Activated B cell treated with CpG ODN at 0.5 μM for 24 hours (primary cell): ENCODE data around the gene MCTS1. TPM values are rescaled to one million over a fixed set of nuclear protein-coding genes. Genes with fewer than 3 reads are reported as not detected.
"Not testable (repeated sequence)": the region's sequence is repeated elsewhere in the genome, so short reads cannot be mapped to it uniquely, and the experiment has no call there.

ENCODE experiments used
- ATAC-seq: fragments of 200-7000 bp; cut with Tn5 transposase; one replicate; pipeline ENCODE4 v1.10.0; 2021; ENCODE audit warnings: low read depth, mild to moderate bottlenecking, moderate library complexity
- CTCF ChIA-PET: fragments of 350-600 bp; sonication (Branson Sonifier 250); formaldehyde crosslinking; loops from one replicate; lab custom pipeline; 2021; ENCODE audit warnings: antibody characterized with exemption; lab: Charles Lee
- POLR2A ChIA-PET: fragments of 350-600 bp; sonication (Branson Sonifier 250); formaldehyde crosslinking; loops from one replicate; lab custom pipeline; 2021; ENCODE audit warnings: antibody characterized with exemption; lab: Charles Lee
- DNase-seq: peaks from one replicate; pipeline ENCODE4 v3.0.0; 2022
- H3K27ac Mint-ChIP-seq: one replicate; pipeline ENCODE4 v1.8.0; 2020; ENCODE audit warnings: mixed read lengths
- H3K27me3 Mint-ChIP-seq: one replicate; pipeline ENCODE4 v1.8.0; 2021; ENCODE audit warnings: mixed read lengths
- H3K36me3 Mint-ChIP-seq: one replicate; pipeline ENCODE4 v1.8.0; 2021; ENCODE audit warnings: low read depth, mixed read lengths
- H3K4me1 Mint-ChIP-seq: one replicate; pipeline ENCODE4 v1.8.0; 2021; ENCODE audit warnings: mixed read lengths
- H3K4me3 Mint-ChIP-seq: one replicate; pipeline ENCODE4 v1.8.0; 2020; ENCODE audit warnings: mild to moderate bottlenecking, mixed read lengths
- H3K9me3 Mint-ChIP-seq: one replicate; pipeline ENCODE4 v1.8.0; 2020; ENCODE audit warnings: mixed read lengths
- intact Hi-C: fragments of 100-400 bp; cut with micrococcal nuclease; formaldehyde crosslinking; loops from one replicate; pipeline ENCODE4 v1.15.1; 2024
- total RNA-seq: library from RNA; stranded (reverse); gene quantifications from 2 replicates; pipeline ENCODE4 v1.2.3, GENCODE V29; 2022
- TF ChIP-seq, protein P1 (sequence below): fragments of 200-600 bp; IDR thresholded peaks from one replicate; pipeline ENCODE4 v1.8.0; 2022; ENCODE audit warnings: antibody characterized with exemption, mild to moderate bottlenecking

The MCTS1 gene
- total RNA-seq, 1 donor from 2014 or later: 45.1 TPM

DNA sequence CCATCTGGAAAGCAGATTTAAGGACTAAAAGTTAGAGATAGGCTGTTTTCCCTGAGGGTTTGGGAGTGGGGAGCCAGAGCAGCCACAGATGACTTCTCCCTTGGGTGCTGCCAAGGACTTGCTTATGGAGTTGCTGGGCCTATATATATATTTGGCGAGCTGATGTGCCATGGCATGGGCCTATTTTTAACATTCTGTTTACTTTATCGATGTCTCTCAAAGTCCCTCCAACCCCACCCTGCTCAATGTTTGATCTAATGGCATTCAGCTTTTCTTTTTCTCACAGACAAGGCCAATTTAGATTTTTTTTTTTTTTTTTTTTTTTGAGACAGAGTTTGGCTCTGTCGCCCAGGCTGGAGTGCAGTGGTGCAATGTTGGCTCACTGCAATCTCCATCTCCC lies 37.1 kb upstream of the MCTS1 start:
- H3K4me3 Mint-ChIP-seq: no peak overlapping the region
- POLR2A ChIA-PET: interaction anchor here (0.7 kb wide), 1 partner anchor 37 kb away, joined by 8 read pairs; the partner anchor contains the start of gene MCTS1
- TF ChIP-seq, protein P1, sequence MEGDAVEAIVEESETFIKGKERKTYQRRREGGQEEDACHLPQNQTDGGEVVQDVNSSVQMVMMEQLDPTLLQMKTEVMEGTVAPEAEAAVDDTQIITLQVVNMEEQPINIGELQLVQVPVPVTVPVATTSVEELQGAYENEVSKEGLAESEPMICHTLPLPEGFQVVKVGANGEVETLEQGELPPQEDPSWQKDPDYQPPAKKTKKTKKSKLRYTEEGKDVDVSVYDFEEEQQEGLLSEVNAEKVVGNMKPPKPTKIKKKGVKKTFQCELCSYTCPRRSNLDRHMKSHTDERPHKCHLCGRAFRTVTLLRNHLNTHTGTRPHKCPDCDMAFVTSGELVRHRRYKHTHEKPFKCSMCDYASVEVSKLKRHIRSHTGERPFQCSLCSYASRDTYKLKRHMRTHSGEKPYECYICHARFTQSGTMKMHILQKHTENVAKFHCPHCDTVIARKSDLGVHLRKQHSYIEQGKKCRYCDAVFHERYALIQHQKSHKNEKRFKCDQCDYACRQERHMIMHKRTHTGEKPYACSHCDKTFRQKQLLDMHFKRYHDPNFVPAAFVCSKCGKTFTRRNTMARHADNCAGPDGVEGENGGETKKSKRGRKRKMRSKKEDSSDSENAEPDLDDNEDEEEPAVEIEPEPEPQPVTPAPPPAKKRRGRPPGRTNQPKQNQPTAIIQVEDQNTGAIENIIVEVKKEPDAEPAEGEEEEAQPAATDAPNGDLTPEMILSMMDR: no peak
- H3K36me3 Mint-ChIP-seq: no peaks in the 10 kb centered on the region
- H3K27me3 Mint-ChIP-seq: no peaks in the 10 kb centered on the region
- CTCF ChIA-PET: no interaction called here
- no peaks in the 10 kb centered on the region for H3K9me3 Mint-ChIP-seq
- H3K4me1 Mint-ChIP-seq: peaks cover 9% of the 10 kb centered on the region
- H3K27ac Mint-ChIP-seq: no peak overlapping the region
- ATAC-seq (no peak), DNase-seq (no peak)
- intact Hi-C loops: no loop called here

DNA sequence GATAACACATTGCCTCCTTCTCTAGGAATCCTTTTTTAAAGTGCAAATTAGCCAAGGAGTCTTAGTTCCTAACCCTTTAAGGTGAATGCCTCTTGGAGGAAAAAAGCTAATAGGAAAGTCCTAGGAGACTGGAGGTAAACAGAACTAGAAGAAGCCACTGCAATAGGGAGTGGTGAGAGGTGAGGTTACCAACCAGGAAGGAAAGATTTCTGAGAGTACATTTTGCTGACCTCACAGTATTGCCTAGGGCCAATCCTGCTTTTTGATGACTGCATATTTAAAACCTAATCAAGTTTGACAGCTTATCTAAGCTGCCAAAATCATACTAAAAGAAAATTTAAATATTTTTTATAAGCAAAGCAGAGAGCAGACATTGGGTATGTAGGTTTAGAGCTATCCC lies 35.9 kb upstream of the MCTS1 start:
- ATAC-seq (no peak), DNase-seq (no peak)
- POLR2A ChIA-PET: no interaction called here
- intact Hi-C loops: no loop called here
- H3K9me3 Mint-ChIP-seq: no peaks in the 10 kb centered on the region
- H3K27ac Mint-ChIP-seq: no peak overlapping the region
- no peaks in the 10 kb centered on the region for H3K27me3 Mint-ChIP-seq
- CTCF ChIA-PET: no interaction called here
- TF ChIP-seq, protein P1: no peak
- H3K4me1 Mint-ChIP-seq: no peaks in the 10 kb centered on the region
- no peak overlapping the region for H3K4me3 Mint-ChIP-seq
- H3K36me3 Mint-ChIP-seq: no peaks in the 10 kb centered on the region

DNA sequence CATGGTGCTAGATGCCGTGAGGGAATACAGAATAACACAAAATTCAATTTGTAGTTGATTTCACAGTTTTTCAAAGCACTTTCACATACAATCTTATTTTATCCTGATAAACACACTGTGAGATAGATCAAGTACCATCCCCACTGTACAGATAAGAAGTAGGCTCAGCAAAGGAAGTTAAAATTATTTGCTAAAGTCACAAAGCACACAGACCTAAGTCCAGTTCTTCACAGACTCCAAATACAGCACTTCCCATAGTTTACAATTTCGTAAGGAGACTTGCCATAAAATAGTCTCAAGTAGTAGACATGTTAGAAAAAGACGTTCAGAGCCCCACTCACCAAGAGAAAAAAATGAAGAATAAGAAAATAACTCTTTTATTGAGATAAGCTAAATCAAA lies 35.3 kb upstream of the MCTS1 start:
- Mint-ChIP-seq H3K27ac (no peak overlapping the region), H3K36me3 (no peaks in the 10 kb centered on the region), H3K9me3 (no peaks in the 10 kb centered on the region), H3K27me3 (no peaks in the 10 kb centered on the region), H3K4me1 (no peaks in the 10 kb centered on the region), H3K4me3 (no peak overlapping the region)
- intact Hi-C loops: no loop called here
- CTCF ChIA-PET: no interaction called here
- ATAC-seq (no peak), DNase-seq (no peak)
- TF ChIP-seq, protein P1: no peak
- POLR2A ChIA-PET: no interaction called here

DNA sequence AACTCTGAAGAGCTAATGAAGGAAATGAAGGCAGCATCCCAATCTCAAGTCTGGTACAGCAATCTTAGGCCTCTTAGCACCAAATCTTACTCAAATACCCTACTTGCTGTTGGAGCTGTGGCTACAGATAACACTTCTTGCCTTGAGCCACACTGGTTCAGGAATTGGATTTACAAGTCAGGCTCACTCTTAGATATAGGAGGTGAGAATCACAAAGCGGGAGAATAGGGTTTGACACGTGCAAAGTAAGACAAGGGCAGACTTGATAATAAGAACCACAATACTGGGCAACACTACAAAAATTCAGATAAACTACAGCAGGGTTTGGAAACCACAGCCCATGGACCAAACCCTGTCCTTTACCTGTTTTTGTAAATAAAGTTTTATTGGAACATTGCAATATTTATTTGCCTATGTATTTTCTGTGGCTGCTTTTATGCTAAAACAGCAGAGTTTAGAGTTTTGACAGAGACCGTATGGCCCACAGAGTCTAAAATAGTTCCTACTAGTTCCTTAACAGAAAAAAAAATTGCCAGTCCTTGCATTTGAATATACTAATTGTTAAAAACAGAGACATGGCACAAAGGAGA lies 33.8 kb upstream of the MCTS1 start:
- H3K27me3 Mint-ChIP-seq: no peaks in the 10 kb centered on the region
- H3K9me3 Mint-ChIP-seq: no peaks in the 10 kb centered on the region
- DNase-seq: no peak
- ChIA-PET CTCF (no interaction called here), POLR2A (interaction anchor here (1.9 kb wide), 1 partner anchor 9 kb away, joined by 8 read pairs; the partner anchor contains the start of gene CUL4B)
- TF ChIP-seq, protein P1: no peak
- no peaks in the 10 kb centered on the region for H3K4me1 Mint-ChIP-seq
- H3K4me3 Mint-ChIP-seq: no peak overlapping the region
- ATAC-seq: no peak
- H3K27ac Mint-ChIP-seq: no peak overlapping the region
- no peaks in the 10 kb centered on the region for H3K36me3 Mint-ChIP-seq
- intact Hi-C loops: no loop called here

DNA sequence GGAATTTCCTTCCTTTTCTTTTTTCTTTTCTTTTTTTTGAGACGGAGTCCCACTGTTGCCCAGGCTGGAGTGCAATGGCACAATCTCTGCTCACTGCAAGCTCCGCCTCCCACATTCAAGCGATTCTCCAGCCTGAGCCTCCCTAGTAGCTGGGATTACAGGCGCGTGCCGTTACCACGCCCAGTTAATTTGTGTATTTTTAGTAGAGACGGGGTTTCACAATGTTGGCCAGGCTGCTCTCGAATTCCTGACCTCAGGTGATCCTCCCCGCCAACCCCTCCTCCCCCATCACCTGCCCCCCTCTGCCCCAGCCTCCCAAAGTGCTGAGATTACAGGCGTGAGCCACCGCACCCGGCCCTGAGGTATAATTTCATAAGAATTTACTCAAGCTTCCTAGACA lies 30.1 kb upstream of the MCTS1 start:
- H3K27ac Mint-ChIP-seq, intact Hi-C loops, POLR2A ChIA-PET: not testable (repeated sequence)

More for the DNA sequence above, 30.1 kb upstream of the MCTS1 start:
- H3K9me3 Mint-ChIP-seq, DNase-seq, H3K4me3 Mint-ChIP-seq, H3K27me3 Mint-ChIP-seq, CTCF ChIA-PET, H3K4me1 Mint-ChIP-seq, ATAC-seq, H3K36me3 Mint-ChIP-seq: not testable (repeated sequence)
